Cardiac muscle cell (in vitro differentiated cells and primary cell): ENCODE results near the gene INPP5A. TPM values are rescaled to one million over a fixed set of nuclear protein-coding genes. Genes with fewer than 3 reads are reported as not detected.
"Not testable (repeated sequence)": the region's sequence is repeated elsewhere in the genome, so short reads cannot be mapped to it uniquely, and the experiment has no call there.

Experiments used
- DNase-seq, 2 donors: peaks; one replicate each; pipeline versions ENCODE4 v3.0.0 to v3.0.0-alpha.2; 2010 to 2017; ENCODE audit warnings: low read depth in 1 of 2, low spot score in 1 of 2
- H3K27ac ChIP-seq: fragments of 200-600 bp; sonication (generic); 2 replicates; pipeline ENCODE4 v1.5.1; 2016
- H3K27me3 ChIP-seq: fragments of 200-600 bp; sonication (generic); 2 replicates; pipeline ENCODE4 v1.6.0; 2016; ENCODE audit warnings: control low read depth
- H3K36me3 ChIP-seq: fragments of 200-600 bp; sonication (generic); 2 replicates; pipeline ENCODE4 v1.5.1; 2016; ENCODE audit warnings: control low read depth
- H3K4me1 ChIP-seq: fragments of 200-600 bp; sonication (generic); 2 replicates; pipeline ENCODE4 v1.8.1; 2017; ENCODE audit warnings: low read depth, mild to moderate bottlenecking, mixed run types
- H3K4me3 ChIP-seq: fragments of 200-600 bp; sonication (generic); 2 replicates; pipeline ENCODE4 v1.5.1; 2016; ENCODE audit warnings: mild to moderate bottlenecking
- H3K9me3 ChIP-seq: fragments of 200-600 bp; sonication (generic); 2 replicates; pipeline ENCODE4 v1.5.1; 2017; ENCODE audit warnings: low read depth, mild to moderate bottlenecking, control low read depth
- polyA plus RNA-seq: library from polyadenylated mRNA; unstranded; fragments of >200 nt; fragmentation: Nextera tagmentation; extraction: Ambion mirVana; gene quantifications from 2 replicates; pipeline ENCODE4 v1.2.1, GENCODE V29; 2016
- total RNA-seq: library from RNA; depleted of rRNA; stranded (reverse); fragments of >200 nt; gene quantifications from 2 replicates; pipeline ENCODE4 v1.2.3, GENCODE V29; 2016
- TF ChIP-seq, protein P1 (sequence below): IDR thresholded peaks from 2 replicates; pipeline ENCODE4 v1.5.1; 2012; ENCODE audit warnings: low read depth, mild to moderate bottlenecking, low read length

The INPP5A gene
- total and polyA plus RNA-seq, 2 experiments from 2014 or later: 87.0 to 90.4 TPM

DNA sequence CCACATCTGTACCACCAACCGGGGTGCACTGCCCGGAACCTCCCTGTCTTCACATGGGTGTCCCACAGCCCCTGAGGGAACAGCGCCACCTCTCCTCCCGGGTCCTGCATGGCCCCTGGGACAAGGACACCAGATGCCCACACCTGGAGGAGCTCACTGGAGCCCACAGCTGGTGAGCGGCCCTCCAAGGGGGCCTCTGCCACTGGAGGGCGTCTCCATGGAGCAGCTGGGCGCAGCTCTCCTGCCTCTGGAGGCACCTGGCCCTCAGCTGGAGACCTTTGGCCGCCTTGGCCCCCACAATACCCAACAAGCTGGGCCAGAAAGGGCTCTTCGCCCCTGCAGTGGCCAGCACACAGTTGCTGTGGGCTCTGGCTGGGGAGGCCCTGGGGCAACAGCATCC lies 255.6 kb downstream of the INPP5A start:
- no peak overlapping the region for H3K4me3 ChIP-seq
- DNase-seq: no peak
- no peaks in the 10 kb centered on the region for H3K4me1 ChIP-seq
- peaks cover 64% of the 10 kb centered on the region for H3K27me3 ChIP-seq
- H3K36me3 ChIP-seq: no peaks in the 10 kb centered on the region
- no peaks in the 10 kb centered on the region for H3K9me3 ChIP-seq
- H3K27ac ChIP-seq: no peak overlapping the region
- TF ChIP-seq, protein P1, sequence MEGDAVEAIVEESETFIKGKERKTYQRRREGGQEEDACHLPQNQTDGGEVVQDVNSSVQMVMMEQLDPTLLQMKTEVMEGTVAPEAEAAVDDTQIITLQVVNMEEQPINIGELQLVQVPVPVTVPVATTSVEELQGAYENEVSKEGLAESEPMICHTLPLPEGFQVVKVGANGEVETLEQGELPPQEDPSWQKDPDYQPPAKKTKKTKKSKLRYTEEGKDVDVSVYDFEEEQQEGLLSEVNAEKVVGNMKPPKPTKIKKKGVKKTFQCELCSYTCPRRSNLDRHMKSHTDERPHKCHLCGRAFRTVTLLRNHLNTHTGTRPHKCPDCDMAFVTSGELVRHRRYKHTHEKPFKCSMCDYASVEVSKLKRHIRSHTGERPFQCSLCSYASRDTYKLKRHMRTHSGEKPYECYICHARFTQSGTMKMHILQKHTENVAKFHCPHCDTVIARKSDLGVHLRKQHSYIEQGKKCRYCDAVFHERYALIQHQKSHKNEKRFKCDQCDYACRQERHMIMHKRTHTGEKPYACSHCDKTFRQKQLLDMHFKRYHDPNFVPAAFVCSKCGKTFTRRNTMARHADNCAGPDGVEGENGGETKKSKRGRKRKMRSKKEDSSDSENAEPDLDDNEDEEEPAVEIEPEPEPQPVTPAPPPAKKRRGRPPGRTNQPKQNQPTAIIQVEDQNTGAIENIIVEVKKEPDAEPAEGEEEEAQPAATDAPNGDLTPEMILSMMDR: no peak

DNA sequence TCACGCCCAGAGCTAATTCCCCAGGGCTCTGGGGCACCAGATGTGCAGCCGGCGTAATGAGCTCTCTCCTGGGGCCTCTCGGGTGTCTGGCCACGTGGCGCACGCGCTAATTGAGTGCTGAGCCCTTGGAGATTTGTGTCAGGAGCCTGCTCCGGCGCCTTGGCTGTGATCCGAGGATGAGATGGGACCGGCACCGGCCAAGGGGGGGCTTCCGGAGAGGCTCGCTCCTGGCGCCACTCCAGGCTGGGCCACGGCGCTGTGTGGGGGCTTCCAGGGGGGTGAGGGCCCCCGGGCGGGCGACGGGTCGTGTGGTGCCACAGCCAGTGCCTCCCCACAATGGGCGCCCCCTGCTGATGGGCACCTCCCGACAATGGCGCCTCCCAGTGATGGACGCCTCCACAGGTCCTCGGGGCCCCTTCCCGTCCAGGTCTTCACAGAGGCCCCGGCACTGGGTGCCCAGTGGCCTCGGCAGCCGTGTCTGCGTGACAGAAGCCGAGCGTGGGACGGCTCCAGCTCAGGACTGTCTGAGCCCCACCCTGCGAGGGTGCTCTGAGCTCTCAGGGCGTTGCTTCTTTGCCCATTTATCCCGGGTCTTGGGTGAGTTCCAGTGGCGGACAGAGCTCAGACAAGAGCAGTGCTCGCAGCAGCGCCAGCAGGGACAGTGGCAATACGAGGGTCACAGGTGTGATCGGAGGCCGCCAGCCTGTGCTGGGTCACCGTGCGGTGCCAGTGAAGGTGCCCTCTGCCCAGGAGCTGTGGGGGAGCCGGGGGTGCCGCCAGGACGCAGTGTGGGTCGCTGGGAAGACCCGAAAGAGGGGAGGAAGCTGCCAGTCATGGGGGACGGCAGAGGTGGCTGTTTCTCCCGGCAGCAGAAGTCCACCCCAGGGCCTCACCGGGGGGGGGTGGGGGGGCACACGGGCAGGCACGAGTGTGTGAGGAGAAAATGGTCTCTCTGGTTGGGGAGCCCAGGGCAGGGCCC lies 256.6 kb downstream of the INPP5A start:
- no peak overlapping the region for H3K27ac ChIP-seq
- H3K27me3 ChIP-seq: peaks cover 54% of the 10 kb centered on the region
- H3K9me3 ChIP-seq: no peaks in the 10 kb centered on the region
- H3K36me3 ChIP-seq: no peaks in the 10 kb centered on the region
- no peak overlapping the region for H3K4me3 ChIP-seq
- H3K4me1 ChIP-seq: no peaks in the 10 kb centered on the region
- DNase-seq: no peak
- TF ChIP-seq, protein P1: no peak

DNA sequence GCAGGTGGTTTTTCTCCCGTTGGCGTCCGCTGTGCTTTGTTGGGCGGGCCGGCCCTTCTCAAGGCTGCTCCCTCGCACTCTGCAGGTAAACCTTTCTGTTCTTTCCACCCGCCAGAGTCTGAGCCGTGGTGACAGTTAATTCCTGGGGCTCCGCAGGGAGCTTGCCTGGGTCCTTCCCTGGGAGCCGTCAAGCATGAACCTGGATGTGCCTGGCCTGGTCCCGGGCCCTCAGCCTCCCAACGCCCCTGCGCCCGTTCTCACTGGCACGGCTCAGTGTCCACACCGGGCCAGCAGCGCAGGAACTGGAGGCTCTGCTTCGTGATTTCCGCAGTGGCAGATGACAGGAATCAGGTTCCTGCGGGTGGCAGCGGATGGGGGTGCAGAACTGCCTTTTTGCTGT lies 259.3 kb downstream of the INPP5A start:
- peaks cover 28% of the 10 kb centered on the region for H3K27me3 ChIP-seq
- H3K36me3 ChIP-seq: no peaks in the 10 kb centered on the region
- no peak for DNase-seq
- H3K9me3 ChIP-seq: no peaks in the 10 kb centered on the region
- TF ChIP-seq, protein P1: no peak
- no peaks in the 10 kb centered on the region for H3K4me1 ChIP-seq
- H3K4me3 ChIP-seq: no peak overlapping the region
- H3K27ac ChIP-seq: no peak overlapping the region

DNA sequence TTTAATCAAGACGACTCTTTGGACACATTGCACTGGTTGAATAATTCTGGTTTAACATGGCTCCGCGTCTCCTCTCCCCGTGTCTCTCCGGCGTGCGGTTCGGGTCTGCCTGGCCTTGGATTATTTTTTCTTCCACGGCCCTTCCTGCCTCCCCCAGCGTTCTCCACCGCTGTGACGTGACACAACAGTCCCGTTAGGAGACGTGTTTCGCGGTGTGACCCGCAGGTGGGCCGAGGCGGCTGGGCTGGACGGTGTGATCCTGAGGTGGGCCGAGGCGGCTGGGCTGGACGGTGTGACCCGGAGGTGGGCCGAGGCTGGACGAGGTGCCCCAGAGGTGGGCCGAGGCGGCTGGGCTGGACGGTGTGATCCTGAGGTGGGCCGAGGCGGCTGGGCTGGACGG lies 260.4 kb downstream of the INPP5A start:
- not testable (repeated sequence) for H3K27ac ChIP-seq, H3K36me3 ChIP-seq, H3K4me3 ChIP-seq, H3K4me1 ChIP-seq, H3K9me3 ChIP-seq, DNase-seq
- H3K27me3 ChIP-seq: peaks cover 24% of the 10 kb centered on the region

DNA sequence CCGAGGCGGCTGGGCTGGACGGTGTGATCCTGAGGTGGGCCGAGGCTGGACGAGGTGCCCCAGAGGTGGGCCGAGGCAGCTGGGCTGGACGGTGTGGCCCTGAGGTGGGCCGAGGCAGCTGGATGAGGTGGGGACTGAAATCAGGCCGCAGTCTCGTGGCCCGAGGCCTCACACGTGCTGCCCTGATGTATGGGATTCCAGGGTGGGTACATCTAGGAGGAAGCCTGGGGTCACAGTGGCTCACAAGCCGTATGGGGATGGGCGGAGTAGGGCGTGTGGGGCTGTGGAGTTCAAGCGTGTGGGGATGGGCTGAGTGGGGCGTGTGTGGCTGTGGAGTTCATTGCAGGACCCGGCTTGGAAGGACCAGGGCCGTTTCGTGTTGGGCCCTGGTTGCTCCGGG lies 260.8 kb downstream of the INPP5A start:
- TF ChIP-seq, protein P1: no peak
- H3K27me3 ChIP-seq: peaks cover 20% of the 10 kb centered on the region
- H3K4me1 ChIP-seq: no peaks in the 10 kb centered on the region
- H3K27ac ChIP-seq: no peak overlapping the region
- H3K36me3 ChIP-seq: no peaks in the 10 kb centered on the region
- no peak for DNase-seq
- H3K9me3 ChIP-seq: no peaks in the 10 kb centered on the region
- no peak overlapping the region for H3K4me3 ChIP-seq

DNA sequence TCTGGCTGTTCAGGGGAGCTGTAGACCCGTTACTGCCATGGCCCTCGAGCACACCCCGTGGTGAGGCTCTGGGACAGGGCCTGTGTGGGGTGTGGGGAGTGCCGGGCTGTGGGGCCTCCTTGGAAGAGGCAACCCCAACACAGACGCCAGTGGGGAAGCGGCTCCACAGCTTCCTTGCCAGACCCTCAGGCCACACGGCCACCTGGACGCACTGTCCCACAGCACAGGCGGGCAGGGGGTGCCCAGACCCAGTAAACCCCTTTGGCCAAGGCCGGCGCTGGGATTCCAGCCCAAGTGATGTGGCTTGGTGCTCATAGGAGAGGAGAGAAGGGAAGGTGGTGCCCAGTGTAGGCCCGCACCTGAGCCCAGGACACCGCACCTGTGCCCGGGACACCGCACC lies 261.3 kb downstream of the INPP5A start:
- TF ChIP-seq, protein P1: no peak
- H3K4me3 ChIP-seq: no peak overlapping the region
- H3K9me3 ChIP-seq: no peaks in the 10 kb centered on the region
- no peak for DNase-seq
- peaks cover 15% of the 10 kb centered on the region for H3K27me3 ChIP-seq
- no peak overlapping the region for H3K27ac ChIP-seq
- no peaks in the 10 kb centered on the region for H3K36me3 ChIP-seq
- no peaks in the 10 kb centered on the region for H3K4me1 ChIP-seq
